Glomerular endothelial cell (primary cell): ENCODE data around the gene DDA1. TPM values are rescaled to one million over a fixed set of nuclear protein-coding genes. Genes with fewer than 3 reads are reported as not detected.
"Not testable (repeated sequence)": the region's sequence is repeated elsewhere in the genome, so short reads cannot be mapped to it uniquely, and the experiment has no call there.

Experiments
- DNase-seq: peaks from one replicate; pipeline ENCODE4 v3.0.0-alpha.2; 2011; ENCODE audit warnings: low read depth, low spot score; ENCODE audit errors: extremely low read depth
- total RNA-seq: library from RNA; depleted of rRNA; stranded (reverse); fragments of >200 nt; gene quantifications from 2 replicates; pipeline ENCODE4 v1.2.3, GENCODE V29; 2015

The DDA1 gene
- total RNA-seq, 1 donor from 2014 or later: 78.0 TPM

DNA sequence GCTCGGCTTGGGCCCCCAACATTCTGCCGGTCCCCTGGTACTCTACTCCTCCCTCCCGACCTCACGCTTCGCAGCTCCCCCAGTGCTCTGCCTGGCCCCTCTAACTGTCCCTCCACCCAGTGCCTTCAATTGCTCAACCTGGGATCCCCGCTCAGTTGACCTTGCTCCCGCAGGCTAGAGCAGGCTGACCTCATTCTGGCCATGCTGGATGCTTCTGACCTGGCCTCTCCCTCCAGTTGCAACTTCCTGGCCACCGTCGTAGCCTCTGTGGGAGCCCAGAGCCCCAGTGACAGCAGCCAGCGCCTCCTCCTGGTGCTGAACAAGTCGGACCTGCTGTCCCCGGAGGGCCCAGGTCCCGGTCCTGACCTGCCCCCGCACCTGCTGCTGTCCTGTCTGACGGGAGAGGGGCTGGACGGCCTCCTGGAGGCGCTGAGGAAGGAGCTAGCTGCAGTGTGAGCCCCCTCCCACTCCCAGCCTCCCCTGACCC is 31.6 kb downstream of the DDA1 start:
- no peak for DNase-seq

- no peak for DNase-seq
These were observed 32.0 kb downstream of the DDA1 start for GRCh38 chr19:17341386-17341785.

DNA sequence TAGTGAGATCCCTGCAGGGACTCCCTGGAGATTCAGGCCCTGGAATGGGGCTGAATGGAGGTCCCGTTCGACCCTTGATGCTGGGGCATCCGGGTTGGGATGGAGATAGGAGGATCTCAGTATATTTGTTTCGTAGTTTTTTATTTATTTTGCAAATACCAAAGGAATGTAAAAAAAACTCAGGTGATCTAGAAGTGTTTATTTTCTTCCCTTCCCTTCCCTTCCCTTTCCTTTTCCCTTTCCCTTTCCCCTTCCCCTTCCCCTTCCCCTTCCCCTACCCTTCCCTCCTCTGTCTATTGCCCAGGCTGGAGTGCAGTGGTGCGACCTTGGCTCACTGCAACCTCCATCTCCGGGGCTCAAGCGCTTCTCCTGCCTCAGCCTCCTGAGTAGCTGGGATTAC is 32.5 kb downstream of the DDA1 start:
- DNase-seq: no peak

GRCh38 chr19:17346109-17346671 is 36.8 kb downstream of the DDA1 start:
- DNase-seq: no peak

GRCh38 chr19:17347361-17347760 is 38.0 kb downstream of the DDA1 start:
- DNase-seq: no peak

DNA sequence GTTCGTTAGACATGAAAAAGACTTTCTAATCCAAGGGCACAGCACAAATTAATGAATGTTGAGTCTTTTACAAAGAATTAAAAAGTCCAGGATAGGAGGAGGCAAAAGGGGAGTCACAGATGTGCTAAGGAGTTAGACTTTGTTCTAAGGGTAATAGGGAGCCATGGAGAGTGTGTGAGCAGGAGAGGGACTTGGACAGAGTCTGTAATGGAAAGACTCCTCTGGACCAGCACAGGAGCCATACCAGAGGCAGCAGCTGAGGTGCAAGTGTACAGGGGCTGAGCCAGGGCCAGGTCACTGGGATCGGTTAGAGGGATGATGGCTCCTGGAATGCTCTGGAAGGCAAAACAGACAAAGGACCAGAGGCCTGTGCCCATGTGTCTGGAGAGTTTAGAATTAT is 38.5 kb downstream of the DDA1 start:
- DNase-seq: no peak

GRCh38 chr19:17348700-17349099 is 39.3 kb downstream of the DDA1 start:
- no peak for DNase-seq

GRCh38 chr19:17351815-17352435 is 42.6 kb downstream of the DDA1 start:
- no peak for DNase-seq

GRCh38 chr19:17352608-17353280 is 43.4 kb downstream of the DDA1 start:
- DNase-seq: no peak

DNA sequence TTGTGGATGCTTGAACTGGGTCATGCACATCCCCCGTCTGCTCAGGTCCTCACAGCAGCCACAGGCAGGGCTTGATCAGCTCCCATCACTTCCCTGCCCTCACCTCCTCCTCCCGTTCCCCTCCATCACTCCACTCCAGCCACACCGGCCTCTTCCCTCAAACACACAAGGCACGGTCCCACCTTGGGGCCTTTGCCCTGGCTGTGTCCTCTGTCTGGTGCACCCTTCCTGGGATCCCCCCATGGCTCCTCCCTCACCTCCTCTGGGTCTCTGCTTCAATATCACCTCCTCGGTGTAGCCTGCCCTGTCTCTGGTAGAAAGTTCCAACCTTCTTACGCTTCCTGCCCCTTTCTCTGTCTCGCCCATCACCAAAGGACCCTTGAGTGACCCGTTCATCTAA is 44.0 kb downstream of the DDA1 start:
- no peak for DNase-seq

- no peak for DNase-seq
These were observed 47.8 kb downstream of the DDA1 start for GRCh38 chr19:17357078-17357666.

DNA sequence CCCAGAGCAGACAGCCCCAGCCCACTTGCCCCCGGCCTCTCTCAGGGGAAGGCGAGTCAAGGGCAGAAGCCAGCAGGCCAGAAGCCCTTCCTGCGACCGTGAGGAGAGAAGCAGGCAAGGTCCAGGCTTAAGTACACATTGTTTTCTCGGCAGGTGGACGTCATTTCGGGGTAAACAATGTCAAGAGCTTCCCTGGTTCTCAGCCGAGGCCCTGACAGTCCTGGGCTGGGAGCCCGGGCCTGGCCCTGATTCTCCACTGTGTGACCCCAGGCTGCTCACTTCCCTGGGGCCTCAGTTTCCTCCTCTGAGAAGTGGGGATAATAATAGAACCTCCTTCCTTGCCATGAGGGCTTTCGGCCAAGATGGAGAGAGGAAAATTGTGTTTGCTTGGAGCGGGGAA is 48.4 kb downstream of the DDA1 start:
- DNase-seq: no peak

GRCh38 chr19:17358395-17358794 is 49.0 kb downstream of the DDA1 start:
- no peak for DNase-seq

- no peak for DNase-seq
These were observed 50.8 kb downstream of the DDA1 start for GRCh38 chr19:17359905-17360800.

DNA sequence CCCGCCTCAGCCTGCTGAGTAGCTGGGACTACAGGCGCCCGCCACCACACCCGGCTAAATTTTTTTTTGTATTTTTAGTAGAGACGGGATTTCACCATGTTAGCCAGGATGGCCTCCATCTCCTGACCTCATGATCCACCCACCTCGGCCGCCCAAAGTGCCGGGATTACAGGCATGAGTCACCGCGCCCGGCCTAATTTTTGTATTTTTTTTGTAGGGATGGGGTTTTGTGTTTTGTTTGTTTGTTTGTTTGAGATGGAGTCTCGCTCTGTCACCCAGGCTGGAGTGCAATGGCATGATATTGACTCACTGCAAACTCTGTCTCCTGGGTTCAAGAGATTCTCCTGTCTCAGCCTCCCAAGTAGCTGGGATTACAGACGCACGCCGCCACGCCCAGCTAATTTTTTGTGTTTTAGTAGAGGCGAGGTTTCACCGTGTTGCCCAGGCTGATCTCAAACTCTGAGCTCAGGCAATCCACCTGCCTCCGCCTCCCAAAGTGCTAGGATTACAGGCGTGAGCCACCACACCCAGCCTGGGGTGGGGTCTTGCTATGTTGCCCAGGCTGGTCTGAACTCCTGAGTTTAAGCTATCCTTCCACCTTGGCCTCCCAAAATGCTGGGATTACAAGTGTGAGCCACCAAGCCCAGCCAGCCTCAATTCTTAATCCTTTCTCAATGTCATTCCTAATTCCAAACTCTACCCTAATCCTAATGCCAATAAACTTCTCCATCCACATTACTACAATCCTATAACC is 54.7 kb downstream of the DDA1 start:
- not testable (repeated sequence) for DNase-seq

DNA sequence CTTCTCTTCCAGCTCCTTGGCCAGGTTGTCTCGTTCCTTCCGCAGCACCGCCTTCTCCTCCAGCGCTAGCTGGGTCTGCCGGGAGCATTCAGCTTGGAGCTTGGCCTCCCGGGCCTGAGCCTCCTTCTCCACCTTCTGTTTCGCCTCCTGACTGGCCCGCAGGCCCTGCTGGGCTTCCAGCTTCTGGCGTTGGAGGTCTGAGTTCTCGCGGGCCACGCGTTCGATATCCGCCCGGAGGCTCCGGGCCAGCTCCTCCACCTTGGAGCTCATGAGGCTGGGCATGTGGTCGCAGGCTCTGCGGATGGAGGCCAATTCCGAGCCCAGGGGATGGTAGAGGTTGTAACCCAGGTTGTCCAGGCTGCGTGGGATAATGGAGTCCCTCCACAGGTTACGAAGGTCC is 56.0 kb downstream of the DDA1 start:
- no peak for DNase-seq

GRCh38 chr19:17370026-17370587 is 60.7 kb downstream of the DDA1 start:
- DNase-seq: no peak
